GM12801 (cell line): ENCODE data around the gene FKRP.

Experiments
- TF ChIP-seq, protein P1 (sequence below): IDR thresholded peaks from one replicate; pipeline ENCODE4 v1.5.1; 2011; ENCODE audit warnings: control low read depth; ENCODE audit not compliant: insufficient read length; ENCODE audit errors: extremely low read depth

FKRP gene

GRCh38 chr19:46710687-46711086 lies 35.2 kb upstream of the FKRP start:
- TF ChIP-seq, protein P1, sequence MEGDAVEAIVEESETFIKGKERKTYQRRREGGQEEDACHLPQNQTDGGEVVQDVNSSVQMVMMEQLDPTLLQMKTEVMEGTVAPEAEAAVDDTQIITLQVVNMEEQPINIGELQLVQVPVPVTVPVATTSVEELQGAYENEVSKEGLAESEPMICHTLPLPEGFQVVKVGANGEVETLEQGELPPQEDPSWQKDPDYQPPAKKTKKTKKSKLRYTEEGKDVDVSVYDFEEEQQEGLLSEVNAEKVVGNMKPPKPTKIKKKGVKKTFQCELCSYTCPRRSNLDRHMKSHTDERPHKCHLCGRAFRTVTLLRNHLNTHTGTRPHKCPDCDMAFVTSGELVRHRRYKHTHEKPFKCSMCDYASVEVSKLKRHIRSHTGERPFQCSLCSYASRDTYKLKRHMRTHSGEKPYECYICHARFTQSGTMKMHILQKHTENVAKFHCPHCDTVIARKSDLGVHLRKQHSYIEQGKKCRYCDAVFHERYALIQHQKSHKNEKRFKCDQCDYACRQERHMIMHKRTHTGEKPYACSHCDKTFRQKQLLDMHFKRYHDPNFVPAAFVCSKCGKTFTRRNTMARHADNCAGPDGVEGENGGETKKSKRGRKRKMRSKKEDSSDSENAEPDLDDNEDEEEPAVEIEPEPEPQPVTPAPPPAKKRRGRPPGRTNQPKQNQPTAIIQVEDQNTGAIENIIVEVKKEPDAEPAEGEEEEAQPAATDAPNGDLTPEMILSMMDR: no peak

DNA sequence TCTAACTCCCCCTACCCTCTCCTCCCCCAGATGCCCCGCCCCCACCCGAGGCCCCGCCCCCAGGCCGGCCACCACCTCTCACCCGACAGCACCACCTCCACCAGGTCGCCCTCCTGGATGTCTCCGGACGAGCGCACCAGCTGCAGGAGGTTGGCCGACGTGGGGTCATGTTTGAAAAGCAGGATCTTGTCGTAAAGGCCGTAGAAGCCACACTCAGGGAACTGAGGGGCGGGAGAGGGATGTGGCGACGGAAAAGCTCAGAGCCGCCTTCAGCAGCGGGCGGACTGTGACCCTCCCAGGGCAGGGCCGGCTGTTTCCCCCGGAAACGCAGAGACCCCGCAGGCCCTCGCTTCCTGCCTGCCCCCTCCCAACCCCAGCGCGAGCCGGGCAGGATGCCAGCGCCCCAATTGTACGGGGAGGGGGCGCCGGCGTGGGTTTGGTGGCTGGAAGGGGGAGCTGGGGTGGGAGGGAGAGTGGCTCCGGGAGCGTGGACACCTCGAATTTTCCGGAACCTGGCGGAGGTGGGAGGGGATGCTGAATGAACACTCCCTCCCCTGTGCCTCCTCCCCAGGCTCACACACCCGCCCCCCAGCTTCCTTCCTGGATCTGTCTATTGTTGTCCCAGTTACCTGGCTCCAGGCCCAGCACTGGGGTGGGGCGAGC lies 31.9 kb upstream of the FKRP start:
- TF ChIP-seq, protein P1: no peak

- TF ChIP-seq, protein P1: no peak
These were observed 31.3 kb upstream of the FKRP start for GRCh38 chr19:46714444-46715106.

- TF ChIP-seq, protein P1: no peak
These were observed 30.3 kb upstream of the FKRP start for GRCh38 chr19:46715620-46715974.

GRCh38 chr19:46715975-46716671 lies 29.7 kb upstream of the FKRP start:
- TF ChIP-seq, protein P1: no peak

GRCh38 chr19:46716672-46717033 lies 29.2 kb upstream of the FKRP start:
- TF ChIP-seq, protein P1: no peak

DNA sequence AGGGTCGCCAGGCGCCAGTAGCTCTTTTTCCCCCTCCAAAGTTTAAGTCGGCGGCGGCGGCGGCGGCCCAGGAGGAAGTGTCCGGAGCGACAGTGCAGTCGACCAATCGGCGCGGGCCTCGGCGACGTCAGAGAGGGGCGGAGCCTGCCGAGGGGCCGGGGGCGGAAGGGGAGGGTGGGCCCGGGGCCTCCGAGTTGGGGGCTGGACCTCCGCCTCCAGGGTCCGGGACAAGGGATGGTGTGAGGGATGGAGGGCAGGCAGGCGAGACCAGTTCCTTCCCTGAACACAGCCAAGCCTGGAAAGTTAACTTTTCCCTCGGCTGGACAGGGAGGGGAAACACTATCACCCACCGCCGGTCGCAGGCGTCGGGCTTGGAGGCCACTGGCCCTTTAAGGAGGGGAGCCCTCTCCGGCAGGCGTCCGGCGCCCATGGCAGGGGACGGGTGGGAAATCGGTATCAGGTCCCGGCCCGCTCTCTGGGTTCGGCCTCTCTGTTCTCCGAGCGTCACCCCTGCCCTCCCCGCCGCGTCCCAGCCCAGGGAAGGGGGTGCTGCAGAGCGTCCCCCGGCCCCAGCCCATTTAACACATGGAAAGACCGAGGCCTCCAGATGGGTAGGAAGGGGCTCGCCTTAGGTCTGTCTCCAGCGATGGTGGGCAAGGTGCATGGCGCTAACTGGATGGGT lies 28.7 kb upstream of the FKRP start, which contains the start of gene PRKD2:
TSS of gene PRKD2 (minus strand) at position 81 of the 682 bp plus-strand sequence. CDS start 744 bp downstream, outside the sequence.
- TF ChIP-seq, protein P1: no peak
